ENCODE results near the gene PPFIBP1.

DNA sequence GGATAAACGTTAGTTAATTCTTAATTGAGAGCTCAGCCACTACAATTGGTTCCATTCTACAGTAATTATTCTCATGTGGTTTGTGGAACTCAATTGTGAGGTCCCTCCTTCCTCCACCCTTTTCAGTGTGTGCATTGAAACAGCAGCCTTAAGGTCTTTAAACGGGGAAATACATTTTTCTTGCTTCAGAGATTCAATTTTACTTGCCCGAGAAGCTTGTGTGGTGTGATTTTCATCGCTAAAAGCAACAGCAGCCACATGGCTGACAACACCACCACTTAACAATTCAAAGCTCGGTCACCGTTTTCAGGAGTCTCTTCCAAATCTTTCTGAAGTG, 733 bp upstream of the PPFIBP1 start:
- TF ChIP-seq, protein P1, sequence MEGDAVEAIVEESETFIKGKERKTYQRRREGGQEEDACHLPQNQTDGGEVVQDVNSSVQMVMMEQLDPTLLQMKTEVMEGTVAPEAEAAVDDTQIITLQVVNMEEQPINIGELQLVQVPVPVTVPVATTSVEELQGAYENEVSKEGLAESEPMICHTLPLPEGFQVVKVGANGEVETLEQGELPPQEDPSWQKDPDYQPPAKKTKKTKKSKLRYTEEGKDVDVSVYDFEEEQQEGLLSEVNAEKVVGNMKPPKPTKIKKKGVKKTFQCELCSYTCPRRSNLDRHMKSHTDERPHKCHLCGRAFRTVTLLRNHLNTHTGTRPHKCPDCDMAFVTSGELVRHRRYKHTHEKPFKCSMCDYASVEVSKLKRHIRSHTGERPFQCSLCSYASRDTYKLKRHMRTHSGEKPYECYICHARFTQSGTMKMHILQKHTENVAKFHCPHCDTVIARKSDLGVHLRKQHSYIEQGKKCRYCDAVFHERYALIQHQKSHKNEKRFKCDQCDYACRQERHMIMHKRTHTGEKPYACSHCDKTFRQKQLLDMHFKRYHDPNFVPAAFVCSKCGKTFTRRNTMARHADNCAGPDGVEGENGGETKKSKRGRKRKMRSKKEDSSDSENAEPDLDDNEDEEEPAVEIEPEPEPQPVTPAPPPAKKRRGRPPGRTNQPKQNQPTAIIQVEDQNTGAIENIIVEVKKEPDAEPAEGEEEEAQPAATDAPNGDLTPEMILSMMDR (optimal IDR thresholded peaks at IDR 0.05 in 1 of 3, IDR thresholded peaks at IDR 0.05 in 1 of 3, conservative IDR thresholded peaks at IDR 0.05 in 1 of 3; ENCODE audit: extremely low read depth in 1 of 3, insufficient read depth in 2 of 3, low read length in 3 of 3): no peak
- TF ChIP-seq EZH2 (IDR thresholded peaks at IDR 0.05; ENCODE audit: low read length): no peak
